Astrocyte of the spinal cord (primary cell): ENCODE results near the gene CEP76.
A peak's percentile ranks its signal among the peaks of the same experiment; 100 is the strongest.

Source experiments
- DNase-seq: peaks from one replicate; pipeline ENCODE4 v3.0.0; 2011; ENCODE audit warnings: low read depth, low spot score
- H3K4me3 ChIP-seq: 2 replicates; pipeline ENCODE4 v1.5.1; 2011; ENCODE audit warnings: low read depth, mild to moderate bottlenecking, low read length, moderate library complexity
- in situ Hi-C: cut with HindIII; loops from 2 replicates; pipeline ENCODE4 v1.10.0; 2017; ENCODE audit warnings: low sequenced_read_pairs
- TF ChIP-seq, protein P1 (sequence below): IDR thresholded peaks from 2 replicates; pipeline ENCODE4 v1.5.1; 2012; ENCODE audit warnings: low read depth, mild to moderate bottlenecking, low read length, inconsistent platforms

The CEP76 gene

DNA sequence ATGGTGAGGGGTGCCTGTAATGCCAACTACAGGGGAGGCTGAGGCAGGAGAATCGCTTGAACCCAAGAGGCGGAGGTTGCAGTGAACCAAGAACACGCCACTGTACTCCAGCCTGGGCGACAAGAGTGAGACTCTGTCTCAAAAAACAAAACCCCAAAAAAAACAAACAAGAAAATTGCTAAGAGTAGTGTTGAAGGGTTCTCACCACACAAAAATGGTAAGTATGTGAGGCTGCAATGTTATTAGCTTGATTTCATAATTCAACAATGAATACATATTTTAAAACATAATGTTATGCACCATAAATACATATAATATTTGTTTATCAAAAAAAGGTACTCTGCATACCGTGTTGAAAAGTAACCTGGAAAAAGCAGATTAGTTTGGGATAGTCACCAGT lies 46.1 kb upstream of the CEP76 start:
- no peak overlapping the region for H3K4me3 ChIP-seq
- TF ChIP-seq, protein P1, sequence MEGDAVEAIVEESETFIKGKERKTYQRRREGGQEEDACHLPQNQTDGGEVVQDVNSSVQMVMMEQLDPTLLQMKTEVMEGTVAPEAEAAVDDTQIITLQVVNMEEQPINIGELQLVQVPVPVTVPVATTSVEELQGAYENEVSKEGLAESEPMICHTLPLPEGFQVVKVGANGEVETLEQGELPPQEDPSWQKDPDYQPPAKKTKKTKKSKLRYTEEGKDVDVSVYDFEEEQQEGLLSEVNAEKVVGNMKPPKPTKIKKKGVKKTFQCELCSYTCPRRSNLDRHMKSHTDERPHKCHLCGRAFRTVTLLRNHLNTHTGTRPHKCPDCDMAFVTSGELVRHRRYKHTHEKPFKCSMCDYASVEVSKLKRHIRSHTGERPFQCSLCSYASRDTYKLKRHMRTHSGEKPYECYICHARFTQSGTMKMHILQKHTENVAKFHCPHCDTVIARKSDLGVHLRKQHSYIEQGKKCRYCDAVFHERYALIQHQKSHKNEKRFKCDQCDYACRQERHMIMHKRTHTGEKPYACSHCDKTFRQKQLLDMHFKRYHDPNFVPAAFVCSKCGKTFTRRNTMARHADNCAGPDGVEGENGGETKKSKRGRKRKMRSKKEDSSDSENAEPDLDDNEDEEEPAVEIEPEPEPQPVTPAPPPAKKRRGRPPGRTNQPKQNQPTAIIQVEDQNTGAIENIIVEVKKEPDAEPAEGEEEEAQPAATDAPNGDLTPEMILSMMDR, result no peak
- DNase-seq, result no peak
- in situ Hi-C loops, result no loop called here

DNA sequence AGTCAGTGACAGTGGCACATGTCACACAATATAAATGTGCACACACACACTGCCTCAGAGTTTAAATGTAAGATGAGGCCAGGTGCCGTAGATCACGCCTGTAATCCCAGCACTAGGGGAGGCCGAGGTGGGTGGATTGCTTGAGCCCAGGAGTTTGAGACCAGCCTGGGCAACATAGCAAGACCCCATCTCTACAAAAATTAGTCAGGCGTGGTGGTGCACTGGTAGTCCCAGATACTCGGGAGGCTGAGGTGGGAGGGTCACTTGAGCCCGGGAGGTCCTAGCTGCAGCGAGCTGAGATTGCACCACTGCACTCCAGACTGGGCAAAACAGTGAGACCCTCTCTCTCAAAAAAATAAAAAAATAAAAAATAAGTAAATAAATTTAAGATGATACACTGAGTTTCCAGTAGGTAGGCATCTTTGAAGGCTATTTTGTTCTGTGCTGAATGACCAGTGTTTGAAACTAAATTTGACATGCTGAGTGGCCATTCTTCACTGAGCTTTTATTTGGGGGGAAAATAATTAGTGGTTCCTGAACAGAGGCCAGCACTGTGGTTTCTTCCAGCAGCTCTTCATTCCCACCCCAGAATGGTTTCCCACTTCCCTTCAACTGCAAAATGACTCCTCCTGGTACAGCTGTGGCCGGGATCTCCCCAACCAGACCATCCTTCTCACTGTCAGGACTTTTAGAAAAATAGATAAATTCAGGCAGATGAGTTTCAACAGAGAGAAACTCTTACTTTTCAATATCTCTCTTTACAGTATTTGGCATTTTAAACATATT lies 45.2 kb upstream of the CEP76 start:
- TF ChIP-seq, protein P1, result no peak
- no peak overlapping the region for H3K4me3 ChIP-seq
- in situ Hi-C loops, result no loop called here

DNA sequence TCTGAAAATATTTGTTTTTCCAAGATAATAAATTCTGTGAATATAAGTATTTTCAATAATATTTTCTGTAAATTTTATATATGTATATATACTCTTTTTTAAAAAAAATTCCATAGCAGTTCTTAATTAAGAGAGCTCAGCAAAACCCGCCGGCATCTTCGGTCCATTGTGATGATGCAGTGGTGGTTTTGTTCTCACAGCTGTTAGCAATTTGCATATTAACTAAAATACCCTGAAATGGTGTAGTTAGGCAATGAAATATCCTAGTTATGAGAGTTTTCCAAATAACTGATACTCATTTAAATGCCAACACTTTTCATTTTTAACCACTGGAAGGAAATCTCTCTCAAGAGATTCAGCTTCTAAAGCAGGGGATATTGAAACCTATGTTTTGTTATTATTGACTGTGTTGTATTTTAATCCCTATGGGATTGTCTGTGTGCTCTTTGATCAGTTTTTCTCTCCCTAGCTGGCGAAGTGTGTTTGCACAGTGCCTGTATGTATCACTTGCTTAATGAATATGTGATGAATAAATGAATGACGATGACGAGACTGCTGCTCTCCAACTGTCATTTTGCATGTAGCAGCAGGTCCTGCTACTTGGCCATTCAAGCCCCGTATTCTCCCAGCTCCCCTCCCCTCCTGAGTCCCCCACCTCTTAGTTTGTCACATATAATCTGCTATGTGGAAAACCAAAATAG lies 42.7 kb upstream of the CEP76 start:
- DNase-seq, result no peak
- in situ Hi-C loops, result no loop called here
- H3K4me3 ChIP-seq, result no peak overlapping the region

More for the DNA sequence above, 45.2 kb upstream of the CEP76 start:
- no peak for DNase-seq

DNA sequence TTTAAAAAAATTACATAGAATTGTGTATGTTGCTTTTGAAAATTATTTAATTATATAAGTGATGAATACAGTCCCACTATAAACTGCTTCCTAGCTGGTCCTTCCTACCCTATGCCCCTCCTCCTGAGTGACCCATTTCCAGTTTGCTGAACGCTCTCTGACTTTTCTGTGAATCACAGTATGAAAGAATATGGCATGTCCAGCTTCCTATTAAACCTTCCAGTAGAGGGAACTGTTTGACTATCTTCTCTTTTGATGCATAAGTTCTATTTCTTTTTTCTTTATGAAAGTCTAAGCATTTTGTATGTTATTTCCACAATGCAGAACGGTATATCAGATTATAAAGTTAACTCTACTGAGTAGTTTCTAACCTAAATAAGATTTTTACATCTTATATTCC lies 41.6 kb upstream of the CEP76 start:
- DNase-seq, result peak; percentile 76
- in situ Hi-C loops, result no loop called here
- TF ChIP-seq, protein P1, result peak; percentile 61
- H3K4me3 ChIP-seq, result no peak overlapping the region

More for the DNA sequence above, 42.7 kb upstream of the CEP76 start:
- TF ChIP-seq, protein P1, result no peak

DNA sequence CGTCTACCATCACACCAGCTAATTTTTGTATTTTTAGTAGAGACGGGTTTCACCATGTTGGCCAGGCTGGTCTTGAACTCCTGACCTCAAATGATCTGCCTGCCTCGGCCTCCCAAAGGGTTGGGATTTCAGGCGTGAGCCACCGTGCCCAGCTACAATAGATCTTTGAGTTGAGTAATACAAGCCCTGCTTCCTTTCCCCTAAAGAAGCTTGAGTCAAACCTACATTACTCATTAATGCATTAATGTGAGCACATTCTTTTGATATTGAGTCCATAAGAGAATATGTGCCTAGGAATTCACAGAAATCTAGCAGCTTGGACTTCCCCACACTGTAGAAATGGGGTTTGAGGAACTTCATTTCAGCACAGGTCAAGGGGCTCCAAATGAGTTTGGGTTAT lies 39.9 kb upstream of the CEP76 start:
- in situ Hi-C loops, result no loop called here
- DNase-seq, result peak; percentile 35
- TF ChIP-seq, protein P1, result no peak
- H3K4me3 ChIP-seq, result no peak overlapping the region

DNA sequence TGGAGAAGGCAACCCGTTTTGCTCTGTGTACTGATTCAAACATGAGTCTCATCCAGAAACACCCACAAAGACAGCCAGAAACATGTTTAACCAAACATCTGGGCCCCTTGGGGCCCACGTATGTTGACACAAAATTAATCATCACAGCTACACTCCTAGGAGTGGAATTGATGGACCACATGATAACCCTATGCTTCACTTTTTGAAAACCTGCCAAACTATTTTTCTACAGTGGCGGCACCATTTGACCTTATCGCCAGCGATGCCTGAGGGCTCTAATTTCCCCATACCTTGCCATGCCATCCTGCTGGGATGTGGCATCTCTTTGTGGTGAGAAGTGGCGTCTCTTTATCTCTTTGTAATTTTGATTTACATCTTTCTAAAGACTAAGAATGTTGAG lies 38.8 kb upstream of the CEP76 start:
- TF ChIP-seq, protein P1, result no peak
- in situ Hi-C loops, result no loop called here
- no peak overlapping the region for H3K4me3 ChIP-seq
- peak; percentile 25 for DNase-seq
